ENCODE results near the gene GEN1. TPM values are rescaled to one million over a fixed set of nuclear protein-coding genes. Genes with fewer than 3 reads are reported as not detected.
A peak's percentile ranks its signal among the peaks of the same experiment; 100 is the strongest.
"Not testable (repeated sequence)": the region's sequence is repeated elsewhere in the genome, so short reads cannot be mapped to it uniquely, and the experiment has no call there.

GEN1 gene
- total RNA-seq, 1 donor from 2014 or later, result 7.2 TPM

DNA sequence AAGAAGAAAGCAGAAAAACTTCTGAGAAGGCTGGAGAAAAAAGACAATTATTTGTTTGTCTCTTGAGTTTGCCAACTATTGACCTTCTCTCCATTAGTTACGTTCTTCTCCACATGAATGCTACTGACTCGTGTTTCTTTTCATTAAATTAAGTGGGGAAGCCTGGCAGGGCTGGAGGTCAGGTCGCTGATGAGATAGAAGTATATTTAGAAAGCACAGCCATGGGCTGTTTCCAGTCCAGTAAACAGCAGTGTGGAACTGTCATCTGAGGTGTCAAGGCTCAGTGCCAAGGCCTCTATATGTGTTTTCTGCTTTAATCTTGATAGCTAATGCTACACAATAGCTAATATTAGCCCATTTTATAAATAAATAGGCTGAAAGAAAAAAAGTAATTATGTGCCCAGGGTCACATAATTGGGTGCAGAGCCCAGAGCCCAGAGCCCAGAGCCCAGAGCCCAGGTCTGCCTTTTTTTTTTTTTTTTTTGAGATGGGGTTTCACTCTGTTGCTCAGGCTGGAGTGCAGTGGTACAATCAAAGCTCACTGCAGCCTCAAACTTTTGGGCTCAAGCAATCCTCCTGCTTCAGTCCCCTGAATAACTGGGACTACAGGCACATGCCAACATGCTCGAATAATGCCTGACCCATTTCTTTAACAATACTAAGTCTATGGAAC is 68.6 kb downstream of the GEN1 start:
- Mint-ChIP-seq H3K27ac (ENCODE audit: unreplicated experiment) (no peak overlapping the region), H3K36me3 (ENCODE audit: low read depth) (peaks cover 4% of the 10 kb centered on the region), H3K4me1 (ENCODE audit: low read depth) (peaks cover 3% of the 10 kb centered on the region), H3K4me3 (ENCODE audit: unreplicated experiment) (no peak overlapping the region), H3K9me3 (ENCODE audit: low read depth) (no peaks in the 10 kb centered on the region), H3K27me3 (ENCODE audit: low read depth) (peaks cover 15% of the 10 kb centered on the region)
- TF ChIP-seq, protein P1, sequence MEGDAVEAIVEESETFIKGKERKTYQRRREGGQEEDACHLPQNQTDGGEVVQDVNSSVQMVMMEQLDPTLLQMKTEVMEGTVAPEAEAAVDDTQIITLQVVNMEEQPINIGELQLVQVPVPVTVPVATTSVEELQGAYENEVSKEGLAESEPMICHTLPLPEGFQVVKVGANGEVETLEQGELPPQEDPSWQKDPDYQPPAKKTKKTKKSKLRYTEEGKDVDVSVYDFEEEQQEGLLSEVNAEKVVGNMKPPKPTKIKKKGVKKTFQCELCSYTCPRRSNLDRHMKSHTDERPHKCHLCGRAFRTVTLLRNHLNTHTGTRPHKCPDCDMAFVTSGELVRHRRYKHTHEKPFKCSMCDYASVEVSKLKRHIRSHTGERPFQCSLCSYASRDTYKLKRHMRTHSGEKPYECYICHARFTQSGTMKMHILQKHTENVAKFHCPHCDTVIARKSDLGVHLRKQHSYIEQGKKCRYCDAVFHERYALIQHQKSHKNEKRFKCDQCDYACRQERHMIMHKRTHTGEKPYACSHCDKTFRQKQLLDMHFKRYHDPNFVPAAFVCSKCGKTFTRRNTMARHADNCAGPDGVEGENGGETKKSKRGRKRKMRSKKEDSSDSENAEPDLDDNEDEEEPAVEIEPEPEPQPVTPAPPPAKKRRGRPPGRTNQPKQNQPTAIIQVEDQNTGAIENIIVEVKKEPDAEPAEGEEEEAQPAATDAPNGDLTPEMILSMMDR (IDR thresholded peaks at IDR 0.05), result no peak
- no peak for DNase-seq (ENCODE audit: low spot score)

DNA sequence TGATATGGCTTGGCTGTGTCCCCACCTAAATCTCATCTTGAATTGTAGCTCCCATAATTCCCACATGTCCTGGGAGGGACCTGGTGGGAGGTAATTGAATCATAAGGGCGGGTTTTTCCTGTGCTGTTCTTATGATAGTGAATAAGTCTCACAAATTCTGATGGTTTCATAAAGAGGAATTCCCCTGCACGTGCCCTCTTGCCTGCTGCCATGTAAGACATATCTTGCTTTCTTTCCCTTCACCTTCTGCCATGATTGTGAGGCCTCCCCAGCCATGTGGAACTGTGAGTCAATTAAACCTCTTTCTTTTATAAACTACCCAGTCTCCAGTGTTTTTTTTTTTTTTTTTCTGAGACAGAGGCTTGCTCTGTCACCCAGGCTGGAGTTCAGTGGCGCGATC is 69.7 kb downstream of the GEN1 start:
- H3K9me3 Mint-ChIP-seq (ENCODE audit: low read depth); H3K27ac Mint-ChIP-seq (ENCODE audit: unreplicated experiment); DNase-seq (ENCODE audit: low spot score); H3K36me3 Mint-ChIP-seq (ENCODE audit: low read depth); H3K4me1 Mint-ChIP-seq (ENCODE audit: low read depth); H3K4me3 Mint-ChIP-seq (ENCODE audit: unreplicated experiment): not testable (repeated sequence)
- peaks cover 21% of the 10 kb centered on the region for H3K27me3 Mint-ChIP-seq (ENCODE audit: low read depth)

DNA sequence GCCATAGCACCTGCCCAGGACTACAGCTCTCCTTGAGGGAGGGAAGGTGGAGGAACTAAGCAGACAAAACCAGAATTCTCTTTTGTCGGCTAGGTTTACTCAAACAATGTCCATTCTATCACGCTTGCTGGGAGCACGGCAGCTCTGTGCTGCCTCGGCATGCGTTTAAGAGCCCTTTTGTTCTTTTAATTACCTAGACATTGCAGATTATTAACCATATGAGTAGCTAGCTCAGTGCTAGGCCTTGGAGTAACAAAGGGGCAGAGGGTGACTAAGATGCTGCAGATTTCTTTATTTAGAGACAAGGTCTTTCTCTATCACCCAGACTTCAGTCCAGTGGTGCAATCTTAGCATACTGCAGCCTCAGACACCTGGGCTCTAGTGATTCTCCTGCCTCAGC is 73.4 kb downstream of the GEN1 start:
- Mint-ChIP-seq H3K36me3 (ENCODE audit: low read depth) (peaks cover 4% of the 10 kb centered on the region), H3K27ac (ENCODE audit: unreplicated experiment) (no peak overlapping the region), H3K4me3 (ENCODE audit: unreplicated experiment) (no peak overlapping the region), H3K27me3 (ENCODE audit: low read depth) (peaks cover 44% of the 10 kb centered on the region), H3K4me1 (ENCODE audit: low read depth) (peaks cover 4% of the 10 kb centered on the region), H3K9me3 (ENCODE audit: low read depth) (no peaks in the 10 kb centered on the region)
- DNase-seq (ENCODE audit: low spot score), result no peak
- TF ChIP-seq, protein P1 (IDR thresholded peaks at IDR 0.05), result no peak

DNA sequence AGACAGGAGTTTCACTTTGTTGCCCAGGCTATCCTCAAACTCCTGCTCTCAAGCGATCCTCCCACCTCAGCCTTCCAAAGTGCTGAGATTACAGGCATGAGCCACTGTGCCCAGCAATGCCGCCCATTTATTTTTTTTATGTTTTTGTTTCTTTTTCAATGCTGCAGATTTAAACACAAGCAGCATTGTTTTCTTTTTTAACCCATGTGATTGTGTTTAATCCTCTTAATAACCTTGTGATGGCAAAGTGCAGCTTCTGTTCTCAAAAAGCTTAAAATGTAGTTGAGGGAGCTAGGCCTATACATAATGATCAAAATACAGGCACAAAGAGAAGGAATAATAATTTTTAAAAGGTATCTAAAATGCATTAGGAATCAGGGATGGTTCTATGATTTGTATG is 73.8 kb downstream of the GEN1 start:
- peaks cover 4% of the 10 kb centered on the region for H3K36me3 Mint-ChIP-seq (ENCODE audit: low read depth)
- H3K27ac Mint-ChIP-seq (ENCODE audit: unreplicated experiment), result no peak overlapping the region
- DNase-seq (ENCODE audit: low spot score), result no peak
- TF ChIP-seq, protein P1 (IDR thresholded peaks at IDR 0.05), result no peak
- H3K9me3 Mint-ChIP-seq (ENCODE audit: low read depth), result no peaks in the 10 kb centered on the region
- H3K4me1 Mint-ChIP-seq (ENCODE audit: low read depth), result peaks cover 4% of the 10 kb centered on the region
- peaks cover 45% of the 10 kb centered on the region for H3K27me3 Mint-ChIP-seq (ENCODE audit: low read depth)
- H3K4me3 Mint-ChIP-seq (ENCODE audit: unreplicated experiment), result no peak overlapping the region

DNA sequence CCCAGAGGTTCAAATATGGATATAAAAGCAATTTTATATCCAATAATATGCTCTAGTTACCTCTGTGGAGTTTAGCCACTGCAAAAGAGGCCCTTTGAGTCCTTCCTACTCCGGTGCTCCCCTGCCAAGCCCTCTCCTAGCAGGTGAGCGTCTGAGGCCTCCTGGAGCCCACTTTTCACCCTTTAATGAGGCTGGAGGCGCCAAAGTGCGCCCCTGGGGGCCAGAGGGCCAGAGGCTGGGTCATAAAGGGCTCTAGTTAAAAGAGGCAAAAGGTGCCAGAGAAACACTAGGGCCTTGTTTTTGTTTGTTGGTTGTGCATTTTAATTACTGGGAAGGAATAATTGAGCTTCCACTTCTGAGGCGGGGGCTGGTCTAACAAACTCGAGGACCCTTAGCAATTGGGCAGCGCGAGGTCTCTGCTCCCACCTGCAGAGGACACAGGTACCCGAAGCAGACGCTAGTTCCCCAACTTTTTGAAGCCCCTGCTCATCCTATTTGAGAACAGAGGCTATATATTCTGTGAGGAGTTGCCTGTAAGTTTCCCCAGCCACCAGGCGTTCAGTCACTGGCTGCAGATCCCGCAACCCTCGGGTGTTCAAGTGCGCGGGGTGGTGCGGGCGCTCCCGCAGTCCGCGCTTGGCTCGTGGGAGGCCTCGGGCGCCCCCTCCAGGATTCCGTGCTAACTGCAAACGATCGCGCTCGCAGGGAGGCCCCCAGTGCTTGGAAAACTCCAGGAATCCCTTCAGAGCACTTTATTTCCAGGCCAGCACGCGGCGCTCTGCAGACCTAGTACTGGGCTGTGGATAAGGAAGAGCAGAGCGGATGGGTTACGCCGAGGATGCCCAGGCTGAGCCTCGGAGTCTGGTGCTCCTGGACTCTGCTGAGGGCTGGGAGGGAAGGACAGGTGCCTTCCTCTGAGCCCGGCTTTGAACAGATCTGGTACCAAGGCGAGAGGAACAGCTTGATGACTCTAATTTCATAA is 76.4 kb downstream of the GEN1 start:
- peaks cover 4% of the 10 kb centered on the region for H3K36me3 Mint-ChIP-seq (ENCODE audit: low read depth)
- peaks cover 4% of the 10 kb centered on the region for H3K4me1 Mint-ChIP-seq (ENCODE audit: low read depth)
- DNase-seq (ENCODE audit: low spot score), result no peak
- TF ChIP-seq, protein P1 (IDR thresholded peaks at IDR 0.05), result peak; percentile 88
- no peak overlapping the region for H3K27ac Mint-ChIP-seq (ENCODE audit: unreplicated experiment)
- no peaks in the 10 kb centered on the region for H3K9me3 Mint-ChIP-seq (ENCODE audit: low read depth)
- H3K4me3 Mint-ChIP-seq (ENCODE audit: unreplicated experiment), result peak overlapping the region; percentile 41
- peaks cover 48% of the 10 kb centered on the region for H3K27me3 Mint-ChIP-seq (ENCODE audit: low read depth)
